Measurements from ENCODE around the gene LNPK.
"Not testable (repeated sequence)": the region's sequence is repeated elsewhere in the genome, so short reads cannot be mapped to it uniquely, and the experiment has no call there.

Gene LNPK

GRCh38 chr2:175895957-175896356, 106.1 kb downstream of the LNPK start:
- DNase-seq = not testable (repeated sequence)

- no peak for DNase-seq
Measured at GRCh38 chr2:175892046-175892445, 110.0 kb downstream of the LNPK start.

- DNase-seq = no peak
Measured at GRCh38 chr2:175890636-175891242, 111.3 kb downstream of the LNPK start.

GRCh38 chr2:175889701-175890302, 112.3 kb downstream of the LNPK start:
- no peak for DNase-seq

GRCh38 chr2:175887776-175888175, 114.3 kb downstream of the LNPK start:
- DNase-seq = no peak

GRCh38 chr2:175884697-175885393, 117.2 kb downstream of the LNPK start:
- no peak for DNase-seq

- no peak for DNase-seq
Measured at GRCh38 chr2:175883586-175884194, 118.4 kb downstream of the LNPK start.

- no peak for DNase-seq
Measured at GRCh38 chr2:175879679-175880078, 122.4 kb downstream of the LNPK start.

GRCh38 chr2:175877845-175878544, 124.1 kb downstream of the LNPK start:
- no peak for DNase-seq

- DNase-seq = no peak
Measured at GRCh38 chr2:175874291-175874690, 127.8 kb downstream of the LNPK start.
